ENCODE results near the gene HTT-AS. TPM values are rescaled to one million over a fixed set of nuclear protein-coding genes. Genes with fewer than 3 reads are reported as not detected.

Gene HTT-AS
- total RNA-seq, 1 donor from 2014 or later = not detected

DNA sequence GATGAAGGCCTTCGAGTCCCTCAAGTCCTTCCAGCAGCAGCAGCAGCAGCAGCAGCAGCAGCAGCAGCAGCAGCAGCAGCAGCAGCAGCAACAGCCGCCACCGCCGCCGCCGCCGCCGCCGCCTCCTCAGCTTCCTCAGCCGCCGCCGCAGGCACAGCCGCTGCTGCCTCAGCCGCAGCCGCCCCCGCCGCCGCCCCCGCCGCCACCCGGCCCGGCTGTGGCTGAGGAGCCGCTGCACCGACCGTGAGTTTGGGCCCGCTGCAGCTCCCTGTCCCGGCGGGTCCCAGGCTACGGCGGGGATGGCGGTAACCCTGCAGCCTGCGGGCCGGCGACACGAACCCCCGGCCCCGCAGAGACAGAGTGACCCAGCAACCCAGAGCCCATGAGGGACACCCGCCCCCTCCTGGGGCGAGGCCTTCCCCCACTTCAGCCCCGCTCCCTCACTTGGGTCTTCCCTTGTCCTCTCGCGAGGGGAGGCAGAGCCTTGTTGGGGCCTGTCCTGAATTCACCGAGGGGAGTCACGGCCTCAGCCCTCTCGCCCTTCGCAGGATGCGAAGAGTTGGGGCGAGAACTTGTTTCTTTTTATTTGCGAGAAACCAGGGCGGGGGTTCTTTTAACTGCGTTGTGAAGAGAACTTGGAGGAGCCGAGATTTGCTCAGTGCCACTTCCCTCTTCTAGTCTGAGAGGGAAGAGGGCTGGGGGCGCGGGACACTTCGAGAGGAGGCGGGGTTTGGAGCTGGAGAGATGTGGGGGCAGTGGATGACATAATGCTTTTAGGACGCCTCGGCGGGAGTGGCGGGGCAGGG is 711 bp upstream of the HTT-AS start:
- Histone ChIP-seq H3K4me3 (ENCODE audit: low read depth, low read length) (peak overlapping the region; percentile 52), H3K36me3 (ENCODE audit: control insufficient read depth, insufficient read depth, low read length) (no peaks in the 10 kb centered on the region), H3K27me3 (ENCODE audit: control insufficient read depth, insufficient read depth, low read length) (no peaks in the 10 kb centered on the region)
- DNase-seq (ENCODE audit: low read depth) = no peak
- TF ChIP-seq, protein P1, sequence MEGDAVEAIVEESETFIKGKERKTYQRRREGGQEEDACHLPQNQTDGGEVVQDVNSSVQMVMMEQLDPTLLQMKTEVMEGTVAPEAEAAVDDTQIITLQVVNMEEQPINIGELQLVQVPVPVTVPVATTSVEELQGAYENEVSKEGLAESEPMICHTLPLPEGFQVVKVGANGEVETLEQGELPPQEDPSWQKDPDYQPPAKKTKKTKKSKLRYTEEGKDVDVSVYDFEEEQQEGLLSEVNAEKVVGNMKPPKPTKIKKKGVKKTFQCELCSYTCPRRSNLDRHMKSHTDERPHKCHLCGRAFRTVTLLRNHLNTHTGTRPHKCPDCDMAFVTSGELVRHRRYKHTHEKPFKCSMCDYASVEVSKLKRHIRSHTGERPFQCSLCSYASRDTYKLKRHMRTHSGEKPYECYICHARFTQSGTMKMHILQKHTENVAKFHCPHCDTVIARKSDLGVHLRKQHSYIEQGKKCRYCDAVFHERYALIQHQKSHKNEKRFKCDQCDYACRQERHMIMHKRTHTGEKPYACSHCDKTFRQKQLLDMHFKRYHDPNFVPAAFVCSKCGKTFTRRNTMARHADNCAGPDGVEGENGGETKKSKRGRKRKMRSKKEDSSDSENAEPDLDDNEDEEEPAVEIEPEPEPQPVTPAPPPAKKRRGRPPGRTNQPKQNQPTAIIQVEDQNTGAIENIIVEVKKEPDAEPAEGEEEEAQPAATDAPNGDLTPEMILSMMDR (IDR thresholded peaks at IDR 0.05; ENCODE audit: insufficient read depth, low read length, poor library complexity, severe bottlenecking) = no peak

DNA sequence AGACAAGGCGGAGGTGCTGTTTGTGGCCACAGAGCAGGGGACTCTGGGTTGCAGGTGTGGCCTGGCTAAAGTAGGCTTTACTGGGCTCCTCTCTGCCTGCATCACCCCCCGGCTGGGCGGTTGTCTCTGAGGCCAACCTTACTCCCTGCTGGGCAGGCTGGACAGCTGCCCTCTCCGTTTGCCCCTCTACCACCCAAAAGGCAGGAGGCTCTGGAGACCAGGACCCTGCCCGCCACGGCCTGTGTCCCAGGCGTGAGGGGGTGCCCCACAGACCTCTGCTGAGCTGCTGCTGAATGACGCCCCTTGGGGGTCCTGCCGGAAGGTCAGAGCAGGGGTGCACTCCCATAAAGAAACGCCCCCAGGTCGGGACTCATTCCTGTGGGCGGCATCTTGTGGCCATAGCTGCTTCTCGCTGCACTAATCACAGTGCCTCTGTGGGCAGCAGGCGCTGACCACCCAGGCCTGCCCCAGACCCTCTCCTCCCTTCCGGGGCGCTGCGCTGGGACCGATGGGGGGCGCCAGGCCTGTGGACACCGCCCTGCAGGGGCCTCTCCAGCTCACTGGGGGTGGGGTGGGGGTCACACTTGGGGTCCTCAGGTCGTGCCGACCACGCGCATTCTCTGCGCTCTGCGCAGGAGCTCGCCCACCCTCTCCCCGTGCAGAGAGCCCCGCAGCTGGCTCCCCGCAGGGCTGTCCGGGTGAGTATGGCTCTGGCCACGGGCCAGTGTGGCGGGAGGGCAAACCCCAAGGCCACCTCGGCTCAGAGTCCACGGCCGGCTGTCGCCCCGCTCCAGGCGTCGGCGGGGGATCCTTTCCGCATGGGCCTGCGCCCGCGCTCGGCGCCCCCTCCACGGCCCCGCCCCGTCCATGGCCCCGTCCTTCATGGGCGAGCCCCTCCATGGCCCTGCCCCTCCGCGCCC is 920 bp downstream of the HTT-AS start:
- DNase-seq (ENCODE audit: low read depth) = no peak
- TF ChIP-seq, protein P1 (IDR thresholded peaks at IDR 0.05; ENCODE audit: insufficient read depth, low read length, poor library complexity, severe bottlenecking) = peak; percentile 33
- Histone ChIP-seq H3K36me3 (ENCODE audit: control insufficient read depth, insufficient read depth, low read length) (no peaks in the 10 kb centered on the region), H3K4me3 (ENCODE audit: low read depth, low read length) (peak overlapping the region; percentile 70), H3K27me3 (ENCODE audit: control insufficient read depth, insufficient read depth, low read length) (no peaks in the 10 kb centered on the region)

DNA sequence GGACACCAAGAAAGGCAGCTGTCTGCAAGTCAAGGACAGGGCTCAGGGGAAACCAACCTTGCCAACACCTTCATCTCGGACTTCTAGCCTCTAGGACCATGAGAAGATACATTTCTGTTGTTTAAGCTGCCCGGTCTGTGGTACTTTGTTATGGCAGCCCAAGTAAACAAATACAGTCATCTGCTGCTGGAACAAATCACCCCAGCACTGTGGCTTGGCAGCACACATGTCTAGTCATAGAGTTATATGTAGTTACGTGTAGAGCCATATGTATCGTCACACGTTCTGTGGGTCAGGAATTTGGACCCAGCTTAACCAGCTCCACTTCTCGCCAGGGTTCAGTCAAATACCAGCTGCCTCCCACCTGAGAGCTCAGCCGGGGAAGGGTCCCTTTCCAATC is 2.5 kb downstream of the HTT-AS start:
- DNase-seq (ENCODE audit: low read depth) = no peak
- no peaks in the 10 kb centered on the region for H3K36me3 ChIP-seq (ENCODE audit: control insufficient read depth, insufficient read depth, low read length)
- TF ChIP-seq, protein P1 (IDR thresholded peaks at IDR 0.05; ENCODE audit: insufficient read depth, low read length, poor library complexity, severe bottlenecking) = no peak
- no peaks in the 10 kb centered on the region for H3K27me3 ChIP-seq (ENCODE audit: control insufficient read depth, insufficient read depth, low read length)
- H3K4me3 ChIP-seq (ENCODE audit: low read depth, low read length) = no peak overlapping the region

DNA sequence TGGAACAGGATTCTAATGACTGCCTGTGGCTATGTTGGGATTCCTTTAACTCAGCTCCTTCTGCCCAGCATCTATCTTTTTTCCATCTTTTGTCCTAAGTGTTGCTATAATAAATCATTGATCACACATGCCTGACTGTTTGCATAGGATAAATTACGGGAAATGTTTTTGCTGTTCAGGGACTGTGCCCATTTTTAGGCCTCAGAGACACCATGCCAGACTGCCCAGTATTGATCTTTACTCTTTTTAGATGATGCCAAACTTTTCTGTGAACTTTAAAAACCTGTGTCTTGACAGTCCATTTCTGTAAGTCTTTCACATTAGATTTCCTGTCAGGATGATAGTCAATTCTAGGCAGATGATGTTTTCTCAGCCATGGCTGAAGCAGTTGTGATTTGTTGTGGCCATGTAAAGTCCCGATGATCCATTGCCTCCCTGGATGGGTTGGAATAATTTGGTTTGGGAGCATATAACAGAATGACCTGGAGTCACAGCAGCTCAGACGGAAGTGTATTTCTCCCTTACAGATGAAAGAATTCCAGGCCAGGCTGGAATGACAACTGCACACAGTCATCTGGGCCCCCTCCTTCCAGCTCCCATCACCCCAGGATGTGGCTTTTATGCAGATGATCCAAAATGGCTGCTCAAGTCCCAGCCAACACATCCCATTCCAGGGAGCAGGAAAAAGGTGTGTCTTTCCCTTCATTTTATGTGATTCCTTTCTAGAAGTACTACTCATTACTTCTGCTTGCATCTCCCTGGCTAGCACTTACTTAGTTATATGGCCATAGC is 3.4 kb downstream of the HTT-AS start:
- Histone ChIP-seq H3K36me3 (ENCODE audit: control insufficient read depth, insufficient read depth, low read length) (no peaks in the 10 kb centered on the region), H3K27me3 (ENCODE audit: control insufficient read depth, insufficient read depth, low read length) (no peaks in the 10 kb centered on the region), H3K4me3 (ENCODE audit: low read depth, low read length) (no peak overlapping the region)
- DNase-seq (ENCODE audit: low read depth) = no peak
- TF ChIP-seq, protein P1 (IDR thresholded peaks at IDR 0.05; ENCODE audit: insufficient read depth, low read length, poor library complexity, severe bottlenecking) = no peak

DNA sequence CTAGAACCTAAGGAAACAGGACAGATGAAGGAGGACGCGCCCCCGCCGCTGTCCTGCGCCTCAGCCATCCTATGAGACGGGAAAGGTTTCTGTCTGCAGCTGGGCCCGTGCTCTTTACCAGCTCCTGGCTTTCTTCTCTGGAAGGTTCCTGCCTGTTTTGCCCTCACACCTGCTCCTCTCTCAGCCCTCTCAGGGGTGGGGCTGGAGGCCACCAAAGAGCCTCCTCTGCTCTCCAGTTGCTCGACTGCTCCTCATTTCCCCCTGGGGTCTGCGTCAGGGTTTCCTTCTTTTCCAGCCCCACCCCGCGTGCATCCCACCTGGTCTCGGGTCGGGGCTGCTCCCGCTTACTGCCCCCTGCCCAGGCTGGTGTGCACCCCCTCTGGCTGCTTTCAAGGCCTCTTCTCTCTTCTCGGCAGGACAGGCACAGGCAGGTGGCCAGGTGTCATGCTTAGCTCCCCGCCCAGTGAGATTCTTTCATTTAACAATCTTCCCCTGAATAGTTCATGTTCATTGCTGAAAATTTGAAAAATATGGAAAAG is 4.6 kb downstream of the HTT-AS start:
- Histone ChIP-seq H3K27me3 (ENCODE audit: control insufficient read depth, insufficient read depth, low read length) (no peaks in the 10 kb centered on the region), H3K36me3 (ENCODE audit: control insufficient read depth, insufficient read depth, low read length) (no peaks in the 10 kb centered on the region), H3K4me3 (ENCODE audit: low read depth, low read length) (no peak overlapping the region)
- no peak for DNase-seq (ENCODE audit: low read depth)
- TF ChIP-seq, protein P1 (IDR thresholded peaks at IDR 0.05; ENCODE audit: insufficient read depth, low read length, poor library complexity, severe bottlenecking) = no peak
